Measurements from ENCODE around the gene EPB42.
A peak's percentile ranks its signal among the peaks of the same experiment; 100 is the strongest.
"Not testable (repeated sequence)": the region's sequence is repeated elsewhere in the genome, so short reads cannot be mapped to it uniquely, and the experiment has no call there.

The EPB42 gene

DNA sequence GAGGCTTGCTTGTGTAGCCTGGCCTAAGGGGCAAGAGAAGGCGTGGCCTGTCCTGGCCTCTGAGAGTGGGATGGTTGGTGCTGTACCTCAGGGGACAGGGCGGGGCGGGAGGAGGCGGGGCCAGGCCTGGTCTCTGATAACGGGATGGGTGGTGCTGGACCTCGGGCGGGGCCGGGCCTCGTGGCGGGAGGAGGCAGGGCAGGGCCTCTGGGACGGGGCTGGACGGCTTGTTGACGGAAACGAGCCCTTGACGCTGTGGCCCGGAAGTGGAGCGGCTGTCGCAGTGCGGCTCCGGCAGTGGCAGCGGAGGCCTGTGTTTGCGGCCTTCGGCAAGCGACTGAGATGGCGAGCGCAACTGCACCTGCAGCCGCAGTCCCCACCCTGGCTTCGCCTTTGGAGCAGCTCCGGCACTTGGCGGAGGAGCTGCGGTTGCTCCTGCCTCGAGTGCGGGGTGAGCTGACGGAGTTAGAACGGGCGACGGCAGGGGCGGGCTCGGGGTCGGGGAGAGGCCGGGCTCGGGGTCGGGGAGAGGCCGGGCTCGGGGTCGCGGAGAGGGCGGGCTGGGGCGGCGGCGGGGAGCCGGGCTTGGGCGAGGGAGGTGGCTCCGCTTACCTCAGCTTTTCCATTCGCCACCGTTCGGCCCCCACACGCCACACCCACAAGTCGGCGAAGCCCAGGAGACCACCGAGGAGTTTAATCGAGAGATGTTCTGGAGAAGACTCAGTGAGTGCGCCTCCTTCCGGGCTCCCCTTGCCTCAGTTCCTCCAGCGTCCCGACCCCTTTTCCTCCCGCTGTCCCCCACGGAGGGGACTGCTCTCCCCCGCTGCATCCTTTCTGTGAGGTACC is 35.4 kb downstream of the EPB42 start, which contains the start of gene CCNDBP1:
TSS of gene CCNDBP1 (plus strand) at position 247 of the 846 bp plus-strand sequence. CDS start at position 343, 96 bp downstream.
- peak; percentile 97 for DNase-seq (ENCODE audit: low spot score)

GRCh38 chr15:43184407-43185124 is 36.3 kb downstream of the EPB42 start:
- DNase-seq (ENCODE audit: low spot score): no peak

- no peak for DNase-seq (ENCODE audit: low spot score)
Observed at GRCh38 chr15:43183270-43183669, 37.5 kb downstream of the EPB42 start.

GRCh38 chr15:43177147-43177546 is 43.7 kb downstream of the EPB42 start:
- not testable (repeated sequence) for DNase-seq (ENCODE audit: low spot score)

DNA sequence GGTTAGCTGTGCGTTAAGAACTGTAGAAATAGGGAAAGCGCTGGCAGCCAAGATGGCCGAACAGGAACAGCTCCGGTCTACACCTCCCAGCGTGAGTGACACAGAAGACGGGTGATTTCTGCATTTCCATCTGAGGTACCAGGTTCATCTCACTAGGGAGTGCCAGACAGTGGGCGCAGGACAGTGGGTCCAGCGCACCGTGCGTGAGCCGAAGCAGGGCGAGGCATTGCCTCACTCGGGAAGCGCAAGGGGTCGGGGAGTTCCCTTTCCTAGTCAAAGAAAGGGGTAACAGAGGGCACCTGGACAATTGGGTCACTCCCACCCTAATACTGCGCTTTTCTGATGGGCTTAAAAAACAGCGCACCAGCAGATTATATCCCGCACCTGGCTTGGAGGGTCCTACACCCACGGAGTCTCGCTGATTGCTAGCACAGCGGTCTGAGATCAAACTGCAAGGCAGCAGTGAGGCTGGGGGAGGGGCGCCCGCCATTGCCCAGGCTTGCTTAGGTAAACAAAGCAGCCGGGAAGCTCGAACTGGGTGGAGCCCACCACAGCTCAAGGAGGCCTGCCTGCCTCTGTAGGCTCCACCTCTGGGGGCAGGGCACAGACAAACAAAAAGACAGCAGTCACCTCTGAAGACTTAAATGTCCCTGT is 45.0 kb downstream of the EPB42 start:
- not testable (repeated sequence) for DNase-seq (ENCODE audit: low spot score)

DNA sequence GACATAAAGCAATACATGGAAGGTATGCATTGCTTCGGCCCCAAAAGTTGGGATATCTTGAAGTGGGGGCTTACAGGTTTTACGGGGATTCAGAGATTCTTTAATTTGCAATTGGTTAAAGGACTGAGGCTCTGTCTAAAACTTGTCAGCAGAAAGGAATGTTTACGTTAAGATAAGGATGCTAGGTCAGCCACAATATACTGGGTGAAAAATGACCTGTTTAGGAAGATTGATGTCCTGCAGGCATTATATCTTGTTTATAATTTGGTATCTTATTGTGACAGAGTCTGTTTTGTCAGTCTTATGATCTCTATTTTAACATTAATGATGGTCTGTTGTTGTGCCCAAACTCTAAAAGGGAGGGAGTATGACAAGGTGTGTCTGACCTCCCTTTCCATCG is 50.9 kb downstream of the EPB42 start:
- DNase-seq (ENCODE audit: low spot score): no peak

DNA sequence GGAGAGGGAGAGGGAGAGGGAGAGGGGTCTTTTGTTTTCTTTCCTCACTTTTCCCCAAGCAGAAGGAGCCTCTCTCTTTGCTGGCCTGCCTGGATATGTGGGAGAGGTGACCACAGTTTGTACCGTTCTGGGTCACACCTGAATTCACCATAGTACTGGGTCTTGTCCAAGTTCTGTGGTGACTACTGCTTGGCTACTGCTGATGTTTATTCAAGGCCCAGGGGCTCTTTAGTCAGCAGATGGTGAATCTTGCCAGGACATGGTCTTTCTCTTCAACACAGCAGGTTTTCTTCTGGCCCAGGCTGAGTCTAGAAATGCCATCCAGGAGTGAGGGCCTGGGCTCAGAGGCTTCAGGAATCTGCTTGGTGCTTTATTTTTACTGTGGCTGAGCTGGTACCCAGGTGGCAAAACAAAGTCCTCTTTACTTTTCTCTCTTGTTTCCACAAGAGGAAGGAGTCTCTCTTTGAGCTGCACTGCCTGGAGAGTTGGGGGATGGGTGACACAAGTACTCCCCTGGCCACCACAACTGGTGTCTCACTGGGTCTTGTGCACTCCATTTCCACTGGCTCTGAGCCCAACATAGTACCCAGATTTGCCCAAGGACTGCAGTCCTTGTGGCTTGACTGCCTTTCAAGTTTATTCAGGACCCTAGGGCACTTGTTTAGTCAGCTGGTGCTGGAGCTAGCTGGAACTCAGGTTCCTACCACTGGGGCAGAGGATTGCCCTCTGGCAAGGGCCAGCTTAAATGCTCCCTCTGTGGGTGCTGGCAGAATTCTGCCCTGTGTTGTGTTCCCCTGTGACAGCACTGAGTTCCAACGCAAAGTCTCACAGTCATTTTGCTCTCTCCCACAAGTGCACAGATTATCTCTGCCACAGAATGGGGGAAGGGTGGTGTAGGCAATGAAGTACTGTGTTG is 52.4 kb downstream of the EPB42 start:
- DNase-seq (ENCODE audit: low spot score): no peak

DNA sequence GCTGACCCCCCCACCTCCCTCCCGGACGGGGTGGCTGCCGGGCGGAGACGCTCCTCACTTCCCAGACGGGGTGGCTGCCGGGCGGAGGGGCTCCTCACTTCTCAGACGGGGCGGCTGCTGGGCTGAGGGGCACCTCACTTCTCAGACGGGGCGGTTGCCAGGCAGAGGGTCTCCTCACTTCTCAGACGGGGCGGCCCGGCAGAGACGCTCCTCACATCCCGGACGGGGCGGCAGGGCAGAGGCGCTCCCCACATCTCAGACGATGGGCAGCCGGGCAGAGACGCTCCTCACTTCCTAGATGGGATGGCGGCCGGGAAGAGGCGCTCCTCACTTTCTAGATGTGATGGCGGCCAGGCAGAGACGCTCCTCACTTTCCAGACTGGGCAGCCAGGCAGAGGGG is 53.6 kb downstream of the EPB42 start:
- not testable (repeated sequence) for DNase-seq (ENCODE audit: low spot score)

DNA sequence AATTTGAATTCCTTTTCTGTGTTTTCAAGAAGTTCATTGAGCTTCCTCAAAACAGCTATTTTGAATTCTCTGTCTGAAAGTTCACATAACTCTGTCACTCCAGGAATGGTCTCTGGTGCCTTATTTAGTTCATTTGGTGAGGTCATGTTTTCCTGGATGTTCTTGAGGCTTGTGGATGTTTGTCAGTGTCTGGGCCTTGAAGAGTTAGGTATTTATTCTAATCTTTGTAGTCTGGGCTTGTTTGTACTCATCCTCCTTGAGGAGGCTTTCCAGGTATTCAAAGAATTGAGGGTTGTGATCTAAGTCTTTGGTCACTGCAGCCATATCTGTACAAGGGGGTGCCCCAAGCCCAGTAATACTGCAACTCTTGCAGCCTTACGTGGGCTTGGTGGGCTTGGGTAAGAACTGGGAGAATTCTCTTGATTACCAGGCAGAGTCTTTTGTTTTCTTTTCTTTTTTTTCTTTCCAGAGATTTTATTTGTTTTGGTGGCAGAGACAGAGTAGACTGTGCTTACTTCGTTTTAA is 55.0 kb downstream of the EPB42 start:
- no peak for DNase-seq (ENCODE audit: low spot score)

DNA sequence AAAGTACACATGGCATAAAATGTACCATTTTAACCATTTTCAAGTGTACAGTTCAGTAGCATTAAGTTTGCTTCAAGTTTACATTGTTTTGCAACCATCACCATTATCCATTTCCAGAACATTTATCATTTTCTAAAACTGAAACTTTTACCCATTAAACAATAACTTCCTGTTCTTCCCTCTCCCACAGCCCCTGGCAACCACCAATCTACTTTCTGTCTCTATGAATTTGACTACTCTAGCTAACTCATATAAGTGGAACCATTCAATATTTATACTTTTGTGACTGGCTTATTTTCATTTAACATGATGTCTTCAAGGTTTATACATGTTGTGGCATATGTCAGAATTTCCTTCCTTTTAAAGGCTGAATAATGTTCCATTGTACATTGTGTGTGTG is 67.5 kb downstream of the EPB42 start:
- DNase-seq (ENCODE audit: low spot score): no peak

- DNase-seq (ENCODE audit: low spot score): no peak
Observed at GRCh38 chr15:43151688-43152087, 69.1 kb downstream of the EPB42 start.

- peak; percentile 90 for DNase-seq (ENCODE audit: low spot score)
Observed at GRCh38 chr15:43150191-43150929, 70.5 kb downstream of the EPB42 start.

All from AG08395 (cell line).